HG02852 (cell line): ENCODE results near the gene BSND.

ENCODE experiments used
- ATAC-seq: cut with Tn5 transposase; IDR thresholded peaks from one replicate; pipeline ENCODE4 v1.9.1; 2021; ENCODE audit warnings: mild to moderate bottlenecking, moderate library complexity; ENCODE audit not compliant: unreplicated experiment

BSND gene

DNA sequence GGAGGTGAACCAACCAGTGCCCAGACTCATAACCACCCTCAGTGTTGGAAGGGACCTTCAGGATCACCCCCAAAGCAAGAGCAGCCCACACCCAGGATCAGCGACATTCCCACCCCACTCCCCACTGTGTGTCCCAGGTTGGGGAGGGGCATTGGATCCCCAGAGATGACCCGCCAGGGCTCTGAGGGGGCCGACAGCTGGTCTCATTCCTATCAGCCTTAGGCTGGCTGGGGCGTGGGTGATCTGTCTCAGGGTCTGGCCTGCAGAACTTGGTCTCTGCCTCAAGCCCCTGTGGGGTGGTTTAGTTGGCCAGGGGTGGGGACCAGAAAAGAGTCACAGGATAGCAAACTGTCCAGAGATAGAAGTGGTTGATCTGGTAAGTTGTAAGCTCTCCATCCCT lies 7.8 kb upstream of the BSND start:
- no peak for ATAC-seq

DNA sequence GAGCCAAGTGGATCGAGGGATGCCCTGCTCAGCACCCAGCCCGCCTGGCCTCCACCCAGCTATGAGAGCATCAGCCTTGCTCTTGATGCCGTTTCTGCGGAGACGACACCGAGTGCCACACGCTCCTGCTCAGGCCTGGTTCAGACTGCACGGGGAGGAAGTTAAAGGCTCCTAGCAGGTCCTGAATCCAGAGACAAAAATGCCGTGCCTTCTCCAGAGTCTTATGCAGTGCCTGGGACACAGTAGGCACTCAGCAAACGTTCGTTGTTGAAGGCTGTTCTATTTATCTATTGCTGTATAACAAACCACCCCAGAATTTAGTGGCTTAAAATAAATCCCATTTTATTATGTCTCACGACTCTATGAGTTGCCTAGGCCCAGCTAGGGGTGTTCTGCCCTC lies 6.8 kb upstream of the BSND start:
- ATAC-seq, result no peak

DNA sequence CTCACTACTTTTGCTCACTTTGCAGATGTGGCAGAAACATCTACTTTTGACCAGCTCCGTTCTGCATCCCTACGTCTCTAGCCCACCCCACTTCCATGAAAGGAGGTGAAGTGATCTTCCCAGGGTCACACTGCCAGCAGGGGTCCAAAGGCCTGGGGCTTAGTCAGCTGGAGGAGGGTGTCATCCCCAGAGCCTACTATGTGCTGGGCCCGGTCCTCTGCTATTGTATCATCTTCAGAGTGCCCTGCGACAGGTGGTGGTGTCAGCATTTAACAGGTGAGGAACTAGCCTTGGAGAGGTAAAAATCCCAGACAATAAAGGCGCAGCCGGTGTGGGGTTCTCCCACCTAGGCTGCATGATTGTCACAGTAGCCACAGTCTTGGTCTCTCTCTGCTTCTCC lies 5.6 kb upstream of the BSND start:
- ATAC-seq, result no peak

DNA sequence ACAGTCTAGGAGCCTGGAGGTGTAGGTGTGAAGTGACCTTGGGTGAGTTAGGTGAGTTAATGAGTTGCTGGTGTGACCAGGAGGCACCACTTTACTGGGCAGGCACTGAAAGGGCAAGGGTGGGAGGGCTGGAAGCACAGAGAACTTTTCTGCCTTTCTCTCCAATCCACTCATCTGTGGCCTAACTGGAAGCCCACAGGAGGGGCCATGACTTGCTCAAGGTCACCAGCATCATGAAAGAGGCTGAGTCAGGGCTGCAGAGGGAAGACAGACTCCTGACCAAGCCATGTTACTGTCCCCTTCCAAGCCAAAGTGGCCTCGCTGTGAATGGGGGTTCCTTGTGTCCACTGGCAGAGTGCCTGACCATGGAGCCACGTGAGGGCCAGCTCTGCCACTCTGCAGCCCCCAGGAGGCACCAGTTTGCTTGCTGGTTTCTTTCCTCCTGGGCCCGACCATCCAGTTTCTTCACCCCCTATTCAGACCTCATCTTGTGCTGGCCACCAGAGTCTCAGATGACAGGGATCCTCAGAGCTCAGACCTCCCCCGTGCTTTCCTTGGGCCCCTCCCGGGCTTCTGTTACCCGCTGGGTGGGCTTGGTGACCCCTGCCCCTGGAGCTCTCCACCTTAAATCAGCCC lies 4.3 kb upstream of the BSND start:
- ATAC-seq, result no peak

DNA sequence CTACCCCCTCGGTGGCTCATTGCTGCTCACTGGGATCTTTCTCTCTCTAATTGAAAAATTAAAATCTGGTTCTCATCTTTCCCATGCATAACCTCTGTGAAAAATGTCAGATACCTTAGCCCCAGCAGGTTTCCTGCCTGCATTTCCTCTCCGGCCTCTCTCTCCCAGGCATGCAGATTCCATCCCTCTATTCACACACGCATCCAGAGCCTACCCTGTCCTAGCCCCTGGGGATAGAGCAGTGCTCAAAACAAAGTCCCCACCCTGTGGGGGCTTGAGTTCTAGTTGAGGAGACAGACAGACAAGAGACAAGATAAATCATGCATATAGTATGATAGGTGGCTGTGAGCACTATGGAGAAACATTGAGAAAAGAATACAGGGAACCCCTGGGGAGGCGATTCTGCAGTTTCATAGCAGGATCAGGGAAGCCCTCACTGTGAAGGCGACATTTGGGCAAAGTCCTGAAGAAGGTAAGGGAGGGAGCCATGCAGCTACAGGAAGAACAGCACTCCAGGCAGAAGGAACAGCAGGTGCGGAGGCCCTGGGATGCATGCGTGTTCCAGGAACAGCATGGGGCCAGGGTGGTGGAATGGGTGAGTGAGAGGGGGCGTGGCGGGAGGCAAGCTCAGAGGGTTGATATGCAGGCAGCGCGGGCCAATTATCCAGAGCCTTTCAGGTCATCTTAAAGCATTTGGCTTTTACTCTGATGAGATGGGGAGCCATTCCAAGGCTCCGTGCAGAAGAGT lies 3.5 kb upstream of the BSND start:
- ATAC-seq, result no peak

DNA sequence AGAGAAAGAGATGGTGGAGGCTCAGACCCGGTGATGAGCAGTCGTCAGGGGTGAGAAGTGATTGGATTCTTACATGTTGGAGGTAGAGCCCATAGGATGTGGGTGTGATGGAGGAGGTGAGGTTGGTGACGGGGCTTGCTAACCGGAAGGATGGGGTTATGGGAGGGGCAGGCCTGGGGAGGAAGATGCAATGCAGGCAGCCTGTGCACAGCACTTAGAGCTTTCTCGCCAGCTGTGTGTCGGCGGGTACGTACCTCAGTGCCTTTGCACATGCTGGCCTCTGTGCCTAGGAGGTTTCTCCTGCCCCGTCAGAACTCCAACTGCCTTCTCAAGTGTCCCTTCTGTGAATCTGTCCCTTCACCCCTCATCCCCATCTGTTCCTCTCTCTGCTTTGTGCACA lies 2.9 kb upstream of the BSND start:
- no peak for ATAC-seq

GRCh38 chr1:54996359-54996868 lies 2.3 kb upstream of the BSND start:
- ATAC-seq, result peak; percentile 71

DNA sequence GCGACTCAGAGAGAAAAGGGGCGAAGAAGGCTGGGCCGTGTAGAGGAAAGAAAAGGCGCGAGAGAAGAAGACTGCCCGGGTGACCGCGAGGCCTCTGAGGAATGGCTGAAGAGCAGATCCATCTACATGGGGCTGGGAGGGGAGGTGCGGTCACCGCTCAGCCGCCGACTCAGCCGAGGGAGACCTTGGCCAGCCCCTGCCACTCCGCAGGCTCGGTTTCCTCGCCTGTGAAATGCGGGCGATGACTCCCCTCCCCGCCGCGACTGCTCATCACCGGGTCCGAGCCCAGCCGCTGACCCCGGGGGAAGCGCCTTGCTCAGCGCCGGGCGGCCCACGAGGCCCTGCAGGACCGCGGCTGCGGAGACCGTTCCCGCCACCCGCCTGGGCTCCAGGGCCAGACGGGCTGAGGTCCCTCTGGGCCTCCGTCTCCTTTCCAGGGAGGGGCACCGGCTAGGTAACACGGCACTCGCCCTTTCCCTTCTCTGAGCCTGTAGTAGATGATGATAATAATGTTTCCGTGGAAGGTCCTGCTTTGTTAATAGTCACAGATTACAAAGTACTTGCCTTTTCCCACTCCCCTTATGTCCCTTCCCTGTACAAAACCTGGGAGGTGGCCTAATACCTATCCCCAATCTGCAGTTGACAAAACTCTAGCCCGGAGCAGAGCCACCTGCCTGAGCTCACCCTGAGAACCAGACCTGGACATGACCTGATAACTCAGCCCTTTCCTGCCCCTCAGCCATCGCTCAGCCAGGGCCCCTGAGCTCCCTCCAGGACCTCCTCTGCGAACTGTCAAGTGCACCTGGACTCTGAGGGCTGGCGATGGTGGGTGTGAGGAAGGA lies 1.6 kb upstream of the BSND start:
- no peak for ATAC-seq

DNA sequence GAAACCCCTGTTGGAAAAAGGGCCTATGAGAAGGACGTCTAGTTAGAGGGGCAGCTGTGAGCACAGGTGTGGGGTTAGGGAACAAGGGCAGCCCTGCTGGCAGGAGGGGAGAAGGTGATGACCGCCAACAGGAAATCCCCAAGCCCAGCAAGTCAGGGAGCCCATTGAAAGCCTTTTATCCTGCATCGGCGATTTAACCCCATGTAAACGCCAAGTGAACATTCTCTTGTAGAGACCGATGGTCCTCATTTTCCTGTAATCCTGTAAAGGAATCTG lies 1.1 kb upstream of the BSND start:
- ATAC-seq, result no peak

DNA sequence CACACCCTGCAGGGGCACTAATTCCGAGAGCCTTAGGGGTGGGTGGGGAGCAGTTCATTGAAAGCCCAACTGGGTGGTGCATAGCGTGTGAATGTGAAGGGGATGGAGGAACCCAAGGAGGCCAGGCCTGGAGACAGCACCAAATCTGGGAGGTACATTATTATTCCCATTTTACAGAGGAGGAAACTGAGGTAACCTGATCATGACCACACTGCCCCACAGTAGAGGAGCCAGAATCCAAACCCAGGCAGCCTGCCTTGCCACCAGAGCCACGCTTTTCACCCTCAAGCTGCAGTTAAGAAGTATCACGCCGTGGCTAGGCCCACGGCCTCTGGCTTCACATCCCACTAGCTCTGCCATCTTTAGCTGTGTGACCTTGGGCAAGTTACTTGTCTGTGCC lies 633 bp upstream of the BSND start:
- ATAC-seq, result no peak

GRCh38 chr1:55000110-55001085 lies 1.7 kb downstream of the BSND start:
- ATAC-seq, result no peak

GRCh38 chr1:55001311-55001710 lies 2.6 kb downstream of the BSND start:
- ATAC-seq, result no peak

- no peak for ATAC-seq
Observed at GRCh38 chr1:55002686-55003085, 4.0 kb downstream of the BSND start.

GRCh38 chr1:55005351-55006140 lies 6.8 kb downstream of the BSND start:
- ATAC-seq, result no peak

DNA sequence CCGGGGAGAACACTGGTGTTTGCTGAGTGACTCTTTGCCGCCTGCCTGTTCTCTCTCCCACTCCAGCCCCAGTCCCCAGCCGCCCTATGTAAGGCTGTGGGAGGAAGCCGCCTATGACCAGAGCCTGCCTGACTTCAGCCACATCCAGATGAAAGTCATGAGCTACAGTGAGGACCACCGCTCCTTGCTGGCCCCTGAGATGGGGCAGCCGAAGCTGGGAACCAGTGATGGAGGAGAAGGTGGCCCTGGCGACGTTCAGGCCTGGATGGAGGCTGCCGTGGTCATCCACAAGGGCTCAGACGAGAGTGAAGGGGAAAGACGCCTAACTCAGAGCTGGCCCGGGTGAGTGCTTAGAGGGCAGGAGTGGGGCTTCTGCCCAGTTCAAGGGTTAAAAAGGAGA lies 8.2 kb downstream of the BSND start:
- no peak for ATAC-seq

DNA sequence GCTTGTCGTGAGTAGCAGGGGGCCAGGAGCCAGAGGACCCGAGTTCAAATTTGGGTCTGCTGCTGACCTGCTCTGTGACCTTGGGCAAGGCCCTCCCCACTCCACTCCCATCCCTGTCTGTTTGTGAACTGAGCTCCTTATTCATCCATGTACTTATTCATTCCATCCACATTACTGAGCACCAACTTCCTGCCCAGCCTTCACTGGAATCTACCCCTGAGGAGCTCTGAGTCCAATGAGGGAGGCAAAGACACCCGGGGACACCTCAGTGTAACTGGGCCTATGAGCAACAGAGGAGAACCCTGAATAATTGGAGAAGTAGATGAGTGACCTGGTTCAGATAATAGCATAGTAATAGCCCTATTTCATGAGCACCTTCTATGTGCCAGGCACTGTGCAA lies 8.9 kb downstream of the BSND start:
- ATAC-seq, result no peak

- ATAC-seq, result no peak
Observed at GRCh38 chr1:55010194-55010886, 11.6 kb downstream of the BSND start.

GRCh38 chr1:55010887-55011217 lies 12.1 kb downstream of the BSND start:
- no peak for ATAC-seq

- no peak for ATAC-seq
Observed at GRCh38 chr1:55012661-55013060, 13.9 kb downstream of the BSND start.

- ATAC-seq, result no peak
Observed at GRCh38 chr1:55015123-55015522, 16.4 kb downstream of the BSND start.
